ENCODE results near the gene CD40LG. TPM values are rescaled to one million over a fixed set of nuclear protein-coding genes. Genes with fewer than 3 reads are reported as not detected.

The CD40LG gene
- total RNA-seq, 1 donor from 2014 or later = not detected

DNA sequence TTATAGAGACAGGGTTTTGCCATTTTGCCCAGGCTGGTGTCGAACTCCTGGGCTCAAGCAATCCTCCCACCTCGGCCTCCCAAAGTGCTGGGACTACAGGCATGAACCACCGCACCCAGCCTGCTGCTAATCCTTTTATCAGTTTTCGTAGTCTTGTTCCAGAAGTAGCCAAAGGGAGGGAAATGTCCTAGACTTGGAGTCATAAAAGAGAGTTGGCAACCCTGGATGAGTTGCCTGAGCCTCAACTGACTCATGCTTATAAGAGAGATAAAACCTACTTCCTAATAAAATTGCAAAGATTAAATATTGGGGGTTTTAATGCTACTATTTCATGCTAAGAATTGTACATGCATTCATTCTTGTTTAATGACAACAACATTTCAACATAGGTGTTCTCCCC, 44.3 kb downstream of the CD40LG start:
- DNase-seq (ENCODE audit: low read depth) = no peak

DNA sequence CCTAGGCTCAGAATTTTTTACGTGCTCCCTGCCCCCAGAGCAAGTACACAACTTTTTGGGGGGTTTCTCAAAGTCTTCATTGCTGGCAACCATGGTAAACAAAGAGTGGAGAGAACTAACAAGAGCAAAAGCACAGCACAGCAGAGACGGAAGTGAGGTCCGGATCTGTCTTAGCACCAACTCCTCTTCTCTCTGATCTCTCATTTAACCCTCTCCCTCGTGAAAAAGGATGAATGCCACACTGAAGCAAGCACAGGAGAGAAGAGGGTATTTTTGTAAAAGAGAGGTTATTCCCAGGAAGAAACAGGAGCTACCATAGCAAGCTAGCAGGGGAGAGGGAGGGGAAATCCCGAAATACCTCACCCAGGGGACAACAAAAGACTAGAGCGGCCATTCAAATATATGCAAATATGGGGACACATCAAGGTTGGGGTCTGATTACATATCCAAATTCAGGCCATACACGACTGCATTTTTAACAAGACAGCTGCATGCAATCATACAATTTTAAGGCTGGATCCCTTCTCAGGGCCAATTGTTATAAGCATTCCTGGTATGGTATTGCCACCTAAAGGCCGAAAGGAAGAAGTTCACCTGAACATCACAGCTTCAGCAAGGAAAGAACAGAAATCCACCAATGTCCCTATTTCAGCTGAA, 46.6 kb downstream of the CD40LG start:
- peak; percentile 34 for DNase-seq (ENCODE audit: low read depth)

- DNase-seq (ENCODE audit: low read depth) = no peak
These were observed 49.2 kb downstream of the CD40LG start for GRCh38 chrX:136697156-136697555.

DNA sequence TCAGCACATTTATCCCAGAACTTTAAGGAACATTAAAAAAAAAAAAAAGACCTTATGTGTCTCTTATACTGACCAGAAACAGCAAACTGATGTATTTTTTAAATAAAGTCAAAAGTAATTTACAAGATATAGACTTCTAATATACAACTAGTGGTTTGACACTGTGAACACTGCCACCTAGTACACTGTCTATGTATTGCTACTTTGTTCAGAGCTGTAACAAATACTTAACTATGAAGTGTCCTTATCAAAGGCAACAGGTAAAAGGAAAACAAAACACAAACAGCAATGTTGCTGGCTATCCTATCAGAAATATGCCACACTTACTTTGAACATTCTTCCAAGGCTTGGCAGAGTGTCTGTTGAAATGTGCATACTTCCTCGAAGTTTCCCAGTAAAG, 60.4 kb downstream of the CD40LG start:
- no peak for DNase-seq (ENCODE audit: low read depth)

Other genes starting within 250 kb of the CD40LG start
- not detected in 2 replicates for gene BRS3, start 160.2 kb upstream of the CD40LG start, total RNA-seq
- gene HTATSF1, start 150.6 kb upstream of the CD40LG start, total RNA-seq = 95.3 and 101 TPM in 2 replicates
- not detected in 2 replicates for gene VGLL1, start 115.9 kb upstream of the CD40LG start, total RNA-seq
- 59.1 and 65.5 TPM in 2 replicates for gene ARHGEF6, start 132.8 kb downstream of the CD40LG start, total RNA-seq
- 296 and 310 TPM in 2 replicates for gene RBMX, start 232.6 kb downstream of the CD40LG start, total RNA-seq